ENCODE results near the gene SCYL1.

GRCh38 chr11:65542738-65543390, 18.0 kb downstream of the SCYL1 start:
- TF ChIP-seq POLR2A (IDR thresholded peaks at IDR 0.05; ENCODE audit: low read depth, low read length) (no peak), POLR2AphosphoS5 (IDR thresholded peaks at IDR 0.05; ENCODE audit: low read depth, low read length) (no peak), TAF1 (IDR thresholded peaks at IDR 0.05; ENCODE audit: low read depth, low read length) (no peak), SPI1 (IDR thresholded peaks at IDR 0.05; ENCODE audit: low read depth, low read length) (no peak)
